ENCODE measurements around the gene SPTLC3.

- TF ChIP-seq POLR2AphosphoS5 (IDR thresholded peaks at IDR 0.05; ENCODE audit: low read depth, low read length) (no peak), FOXP2 (optimal IDR thresholded peaks at IDR 0.05; ENCODE audit: borderline replicate concordance, extremely low read depth, extremely low read length, insufficient read depth) (no peak), SIN3A (IDR thresholded peaks at IDR 0.05; ENCODE audit: borderline replicate concordance, insufficient read depth, low read length) (no peak), TAF1 (IDR thresholded peaks at IDR 0.05; ENCODE audit: borderline replicate concordance, insufficient read depth, low read length) (no peak), REST (IDR thresholded peaks at IDR 0.05; ENCODE audit: insufficient read depth in 1 of 2, low read depth in 2 of 2, low read length in 2 of 2) (no peak)
Observed at GRCh38 chr20:13211956-13212618, 203.3 kb downstream of the SPTLC3 start.

Data from PFSK-1 (cell line).